HG03565 (cell line): ENCODE data around the gene HOOK1.
"Not testable (repeated sequence)": the region's sequence is repeated elsewhere in the genome, so short reads cannot be mapped to it uniquely, and the experiment has no call there.

Source experiments
- ATAC-seq: cut with Tn5 transposase; IDR thresholded peaks from one replicate; pipeline ENCODE4 v1.9.1; 2021; ENCODE audit warnings: mild to moderate bottlenecking, moderate library complexity; ENCODE audit not compliant: unreplicated experiment

The HOOK1 gene

DNA sequence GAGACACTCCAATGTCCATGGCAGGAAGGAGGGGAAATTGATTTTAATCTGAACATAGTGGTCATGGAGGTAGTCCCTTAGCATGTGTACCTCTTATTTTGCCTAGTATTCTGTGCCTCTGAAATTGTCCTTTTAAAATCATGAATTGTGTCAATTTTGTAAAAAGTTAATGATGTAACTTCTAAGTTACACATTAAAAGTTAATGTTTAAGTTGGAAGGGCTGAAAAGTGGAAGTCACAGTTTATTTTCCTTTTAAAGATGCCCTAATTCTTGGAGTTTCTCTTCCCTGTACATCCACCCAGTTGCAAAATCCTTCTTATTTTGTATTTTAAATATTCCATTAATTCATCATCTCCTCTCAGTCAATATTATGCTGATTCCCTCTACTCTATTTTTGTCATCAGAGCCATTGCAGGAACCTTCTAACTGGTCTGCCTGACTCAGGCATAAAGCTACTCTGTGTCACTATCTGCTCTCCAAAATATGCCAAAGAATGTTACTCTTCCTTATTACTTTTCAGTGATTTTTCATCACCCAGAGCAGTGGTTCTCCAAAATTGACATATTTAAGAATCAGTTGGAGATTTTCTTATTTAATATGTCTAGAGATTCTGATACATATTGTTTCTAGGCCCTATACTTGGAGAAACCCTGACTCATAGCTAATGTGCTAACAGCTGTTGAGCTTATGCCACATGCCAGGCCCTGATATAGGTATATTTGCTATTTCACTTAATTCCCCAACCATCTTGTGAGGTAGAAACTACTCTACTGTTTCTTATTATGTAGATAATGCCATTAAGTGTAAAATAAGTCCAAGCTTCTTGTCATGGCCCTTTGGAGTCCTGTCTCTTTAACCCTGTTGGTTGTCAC is 5.1 kb downstream of the HOOK1 start:
- no peak for ATAC-seq

GRCh38 chr1:59827055-59827643 is 12.4 kb downstream of the HOOK1 start:
- ATAC-seq, result no peak

DNA sequence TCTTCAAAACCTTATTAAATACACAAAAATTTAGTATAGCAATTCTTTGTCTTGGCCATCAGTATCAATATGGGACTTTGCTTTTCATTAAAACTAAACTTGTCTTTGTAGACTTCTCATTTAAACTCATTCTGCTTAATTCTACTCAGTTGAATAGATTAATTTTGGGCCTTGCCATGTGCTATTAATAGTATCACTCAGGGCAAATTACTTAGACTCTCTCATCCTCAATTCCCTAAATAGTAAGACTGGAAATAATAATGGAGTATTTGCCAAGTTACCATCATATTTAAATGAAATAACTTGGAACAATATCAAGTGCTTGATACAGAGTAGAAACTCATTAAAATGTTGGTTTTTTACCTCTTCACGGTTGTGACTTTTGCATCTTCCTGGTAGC is 13.4 kb downstream of the HOOK1 start:
- ATAC-seq, result no peak

DNA sequence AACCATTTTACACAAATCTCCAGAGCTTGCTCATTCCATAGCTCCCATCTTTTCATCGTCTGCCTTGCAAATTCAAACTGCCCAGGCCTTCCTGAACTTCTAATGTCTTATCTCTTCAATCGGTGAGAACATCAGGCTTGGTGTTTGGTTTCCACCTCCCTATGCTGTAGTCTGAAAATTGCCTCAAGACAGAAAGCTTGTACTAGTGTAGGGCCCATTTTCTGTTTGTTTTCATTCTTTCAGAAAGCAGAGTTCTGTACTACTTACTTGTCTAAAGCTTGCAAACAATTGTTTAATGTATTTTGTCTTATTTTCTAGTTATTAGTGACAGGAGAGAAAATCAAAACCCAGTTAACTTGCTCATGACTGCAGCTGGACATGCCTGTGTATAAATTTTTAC is 16.8 kb downstream of the HOOK1 start:
- ATAC-seq, result no peak

GRCh38 chr1:59833022-59833421 is 18.3 kb downstream of the HOOK1 start:
- ATAC-seq, result no peak

DNA sequence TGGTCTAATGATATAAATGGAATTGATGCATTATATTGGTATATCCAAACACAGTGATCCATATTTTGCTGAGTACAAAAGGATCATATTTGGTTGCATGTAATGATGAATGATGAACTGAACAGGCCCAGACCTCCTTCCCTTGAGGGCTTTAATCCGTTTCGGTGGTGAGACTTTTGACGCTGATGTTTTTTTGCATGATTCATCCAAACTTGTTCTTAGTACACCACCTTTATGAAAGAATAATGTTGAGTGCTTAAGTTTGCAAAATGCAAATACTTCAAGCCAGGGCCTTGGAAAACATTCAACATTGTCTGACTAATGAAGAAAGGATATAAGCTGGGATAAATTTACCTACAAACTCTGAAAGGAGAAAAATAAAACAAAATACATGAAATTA is 19.2 kb downstream of the HOOK1 start:
- ATAC-seq, result no peak

GRCh38 chr1:59837857-59838256 is 23.1 kb downstream of the HOOK1 start:
- ATAC-seq, result not testable (repeated sequence)

DNA sequence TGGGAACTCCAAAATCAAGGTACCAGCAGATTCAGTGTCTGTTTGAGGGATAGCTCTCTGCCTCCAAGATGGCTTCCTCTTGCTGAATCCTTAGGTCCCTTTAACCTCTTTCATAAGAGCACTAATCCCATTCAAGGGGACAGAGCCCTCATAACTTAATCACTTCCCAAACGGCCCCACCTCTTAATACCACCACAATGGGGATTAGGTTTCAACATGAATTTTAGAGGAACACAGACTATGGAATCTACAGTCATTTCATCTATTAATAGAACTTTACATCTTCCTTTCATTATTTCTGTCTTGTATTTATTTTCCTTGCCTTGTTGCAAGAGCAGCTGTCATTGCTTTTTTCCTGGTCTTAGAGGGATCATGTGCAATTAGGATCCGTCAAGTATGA is 30.3 kb downstream of the HOOK1 start:
- no peak for ATAC-seq

GRCh38 chr1:59846209-59846894 is 31.6 kb downstream of the HOOK1 start:
- no peak for ATAC-seq

DNA sequence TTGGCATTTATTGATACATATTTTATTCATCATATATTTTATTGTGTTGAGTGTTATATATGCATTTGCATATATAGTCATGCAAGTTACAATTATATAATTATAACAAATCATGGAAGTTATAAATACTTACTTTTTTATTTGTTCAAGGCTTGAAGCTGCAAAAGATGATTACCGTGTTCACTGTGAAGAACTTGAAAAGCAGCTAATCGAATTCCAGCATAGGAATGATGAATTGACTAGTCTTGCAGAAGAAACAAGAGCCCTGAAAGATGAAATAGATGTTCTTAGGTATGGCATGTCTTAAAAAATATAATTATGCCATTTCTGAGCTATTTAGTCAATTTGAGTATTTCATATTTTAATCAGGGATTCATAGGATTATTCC is 32.1 kb downstream of the HOOK1 start:
- no peak for ATAC-seq

- no peak for ATAC-seq
Measured at GRCh38 chr1:59852117-59852516, 37.4 kb downstream of the HOOK1 start.

GRCh38 chr1:59855297-59855696 is 40.5 kb downstream of the HOOK1 start:
- not testable (repeated sequence) for ATAC-seq

DNA sequence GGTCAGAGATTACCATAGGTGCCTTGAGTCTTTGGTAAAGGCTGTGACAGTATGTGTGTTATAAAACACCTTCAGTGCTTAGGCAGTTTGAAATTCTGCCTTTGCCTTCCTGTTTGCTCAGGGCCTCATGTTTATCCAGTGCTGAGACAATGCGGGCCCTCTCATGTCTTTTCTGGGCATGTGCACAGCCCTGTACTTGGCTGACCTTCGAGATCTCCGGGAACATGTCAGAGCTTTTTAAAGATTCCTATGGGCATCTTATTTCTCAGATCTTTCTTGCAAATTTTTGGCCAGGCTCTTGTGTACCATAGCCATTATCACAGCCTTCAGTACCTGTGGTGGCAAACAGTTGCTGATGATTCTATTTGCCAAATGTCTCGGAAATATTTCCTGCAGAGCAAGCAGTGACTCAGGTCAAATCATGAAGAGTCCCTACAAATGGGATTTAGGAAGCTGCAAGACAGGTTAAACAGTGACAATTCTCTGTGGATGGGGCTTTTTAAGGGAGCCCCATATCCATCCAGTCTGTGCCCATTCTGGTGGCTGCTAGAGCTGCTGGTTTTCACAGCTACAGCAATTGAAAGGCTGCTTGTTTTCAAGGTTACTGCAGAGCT is 42.1 kb downstream of the HOOK1 start:
- no peak for ATAC-seq

- ATAC-seq, result no peak
Measured at GRCh38 chr1:59857679-59858354, 43.1 kb downstream of the HOOK1 start.

- ATAC-seq, result no peak
Measured at GRCh38 chr1:59866462-59866861, 51.7 kb downstream of the HOOK1 start.

GRCh38 chr1:59871746-59872145 is 57.0 kb downstream of the HOOK1 start:
- ATAC-seq, result no peak

DNA sequence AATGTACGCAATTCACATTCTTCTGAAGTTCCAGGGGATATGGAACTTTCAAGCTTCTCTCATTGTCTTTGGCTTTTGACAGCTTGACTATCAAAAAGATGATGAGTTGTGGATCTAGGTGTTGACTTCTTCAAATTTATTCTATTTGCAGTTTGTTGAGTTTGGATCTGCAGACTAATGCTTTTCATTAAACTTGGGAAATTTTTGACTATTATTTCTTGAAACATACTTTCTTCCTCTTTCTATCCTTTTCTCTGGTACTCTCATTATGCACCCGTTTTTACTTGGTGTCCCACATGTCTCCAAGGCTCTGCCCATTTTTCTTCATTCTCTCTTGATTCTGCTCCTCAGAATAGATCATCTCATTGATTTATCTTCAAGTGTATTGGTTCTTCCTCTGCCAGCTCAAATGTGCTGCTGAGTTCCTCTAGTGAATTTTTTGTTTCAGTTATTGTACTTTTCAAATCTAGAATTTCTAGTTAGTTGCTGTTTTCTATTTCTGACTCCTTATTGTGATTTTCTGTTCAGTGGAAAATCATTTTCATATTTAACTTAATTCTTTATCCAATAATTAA is 62.4 kb downstream of the HOOK1 start:
- no peak for ATAC-seq

DNA sequence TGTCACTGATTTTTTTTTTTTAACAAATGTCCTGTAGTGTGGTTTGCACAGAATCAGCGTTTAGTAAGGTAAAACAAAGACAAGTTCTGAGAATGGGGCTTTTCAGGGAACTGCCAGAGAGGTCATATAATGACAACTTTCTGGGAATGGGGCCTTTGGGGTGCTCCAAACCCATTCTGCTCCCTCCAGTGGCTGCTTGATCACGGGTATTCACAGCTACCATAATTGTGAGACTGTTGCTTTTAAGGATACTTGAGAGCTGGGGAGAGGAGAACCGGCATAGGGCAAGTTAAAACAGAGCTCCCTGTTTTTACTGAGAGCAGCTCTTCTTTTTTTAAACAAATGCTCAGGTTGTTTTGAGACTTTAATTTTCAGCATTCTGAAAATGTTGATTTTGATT is 63.6 kb downstream of the HOOK1 start:
- ATAC-seq, result no peak

- ATAC-seq, result no peak
Measured at GRCh38 chr1:59879574-59879973, 64.8 kb downstream of the HOOK1 start.

GRCh38 chr1:59879996-59880505 is 65.3 kb downstream of the HOOK1 start:
- ATAC-seq, result no peak
